Measurements from ENCODE around the gene TMEM129. TPM values are rescaled to one million over a fixed set of nuclear protein-coding genes. Genes with fewer than 3 reads are reported as not detected.
A peak's percentile ranks its signal among the peaks of the same experiment; 100 is the strongest.
"Not testable (repeated sequence)": the region's sequence is repeated elsewhere in the genome, so short reads cannot be mapped to it uniquely, and the experiment has no call there.

TMEM129 gene
- total RNA-seq, 1 donor from 2014 or later, result 29.6 TPM

DNA sequence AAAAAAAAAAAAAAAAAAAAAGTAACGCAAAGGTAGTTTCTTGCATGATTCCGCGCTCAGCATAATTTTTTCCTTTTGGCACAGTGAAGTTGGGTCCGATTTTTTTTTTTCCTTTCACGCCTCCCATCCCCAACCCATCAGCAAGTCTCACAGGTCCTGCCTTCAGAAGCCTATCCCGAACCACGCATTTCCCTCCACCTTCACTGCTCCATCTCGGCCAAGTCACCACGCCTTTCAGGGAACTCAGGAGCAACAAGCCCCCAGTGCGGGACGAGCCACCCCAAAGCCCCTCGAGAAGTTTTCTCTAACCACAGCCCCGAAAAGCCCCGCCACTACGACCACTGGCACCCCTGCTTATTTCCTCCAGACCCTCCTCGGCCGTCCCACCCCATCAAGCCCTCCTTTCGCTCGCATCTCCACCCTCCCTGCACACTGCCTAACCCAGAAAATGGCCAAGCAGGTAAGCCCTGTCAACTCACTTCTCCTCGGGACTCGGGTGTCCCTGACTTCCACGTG lies 10.0 kb downstream of the TMEM129 start:
- peaks cover 66% of the 10 kb centered on the region for H3K4me1 ChIP-seq
- H3K9me3 ChIP-seq (replicated peaks), result no peaks in the 10 kb centered on the region
- peak overlapping the region; percentile 97 for H3K4me3 ChIP-seq
- DNase-seq, result no peak
- intact Hi-C loops (cut with micrococcal nuclease), result no loop called here
- H3K27ac ChIP-seq (replicated peaks), result peak overlapping the region; percentile 99
- H3K27me3 ChIP-seq (ENCODE audit: low read depth), result no peaks in the 10 kb centered on the region
- TF ChIP-seq, protein P1, sequence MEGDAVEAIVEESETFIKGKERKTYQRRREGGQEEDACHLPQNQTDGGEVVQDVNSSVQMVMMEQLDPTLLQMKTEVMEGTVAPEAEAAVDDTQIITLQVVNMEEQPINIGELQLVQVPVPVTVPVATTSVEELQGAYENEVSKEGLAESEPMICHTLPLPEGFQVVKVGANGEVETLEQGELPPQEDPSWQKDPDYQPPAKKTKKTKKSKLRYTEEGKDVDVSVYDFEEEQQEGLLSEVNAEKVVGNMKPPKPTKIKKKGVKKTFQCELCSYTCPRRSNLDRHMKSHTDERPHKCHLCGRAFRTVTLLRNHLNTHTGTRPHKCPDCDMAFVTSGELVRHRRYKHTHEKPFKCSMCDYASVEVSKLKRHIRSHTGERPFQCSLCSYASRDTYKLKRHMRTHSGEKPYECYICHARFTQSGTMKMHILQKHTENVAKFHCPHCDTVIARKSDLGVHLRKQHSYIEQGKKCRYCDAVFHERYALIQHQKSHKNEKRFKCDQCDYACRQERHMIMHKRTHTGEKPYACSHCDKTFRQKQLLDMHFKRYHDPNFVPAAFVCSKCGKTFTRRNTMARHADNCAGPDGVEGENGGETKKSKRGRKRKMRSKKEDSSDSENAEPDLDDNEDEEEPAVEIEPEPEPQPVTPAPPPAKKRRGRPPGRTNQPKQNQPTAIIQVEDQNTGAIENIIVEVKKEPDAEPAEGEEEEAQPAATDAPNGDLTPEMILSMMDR (IDR thresholded peaks at IDR 0.05; ENCODE audit: borderline replicate concordance), result no peak
- no peaks in the 10 kb centered on the region for H3K36me3 ChIP-seq

DNA sequence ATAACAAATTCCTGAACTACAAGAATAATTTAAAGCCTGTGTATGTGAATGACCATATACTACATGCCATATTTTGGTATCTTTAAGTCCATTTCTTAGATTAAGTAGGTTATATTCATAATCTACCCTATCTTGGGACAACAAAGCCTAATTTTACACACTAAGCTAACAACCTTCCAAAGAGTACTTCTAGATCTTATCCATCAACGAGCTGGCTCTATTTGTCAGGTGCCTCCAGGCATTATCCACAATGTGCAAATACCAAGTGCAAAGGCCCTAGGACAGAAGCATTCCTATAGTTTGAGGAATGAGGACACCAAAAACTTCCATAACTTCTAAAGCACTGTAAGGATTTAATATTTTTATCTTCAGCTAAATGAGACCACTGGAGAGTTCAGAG lies 12.5 kb downstream of the TMEM129 start:
- TF ChIP-seq, protein P1 (IDR thresholded peaks at IDR 0.05; ENCODE audit: borderline replicate concordance), result no peak
- no peaks in the 10 kb centered on the region for H3K9me3 ChIP-seq (replicated peaks)
- intact Hi-C loops (cut with micrococcal nuclease), result no loop called here

DNA sequence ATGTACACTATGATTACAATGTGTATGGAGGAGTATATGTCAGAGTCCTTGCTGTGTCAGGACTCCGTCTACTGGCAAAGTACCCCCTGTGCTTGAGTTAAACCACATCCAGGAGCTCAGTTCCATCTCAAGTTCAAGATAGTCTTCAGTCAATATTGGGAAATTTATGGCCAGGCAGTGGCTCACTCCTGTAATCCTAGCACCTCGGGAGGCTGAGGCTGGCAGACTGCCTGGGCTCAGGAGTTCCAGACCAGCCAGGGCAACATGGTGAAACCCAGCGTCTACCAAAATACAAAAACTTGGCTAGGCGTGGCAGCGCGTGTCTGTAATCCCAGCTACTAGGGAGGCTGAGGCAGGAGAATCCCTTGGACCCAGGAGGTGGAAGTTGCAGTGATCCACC lies 14.8 kb downstream of the TMEM129 start:
- Histone ChIP-seq H3K4me1 (peaks cover 22% of the 10 kb centered on the region), H3K27me3 (ENCODE audit: low read depth) (no peaks in the 10 kb centered on the region), H3K9me3 (replicated peaks) (no peaks in the 10 kb centered on the region), H3K27ac (replicated peaks) (no peak overlapping the region), H3K4me3 (no peak overlapping the region), H3K36me3 (peaks cover 23% of the 10 kb centered on the region)
- DNase-seq, result no peak
- intact Hi-C loops (cut with micrococcal nuclease), result no loop called here
- TF ChIP-seq, protein P1 (IDR thresholded peaks at IDR 0.05; ENCODE audit: borderline replicate concordance), result no peak

More for the DNA sequence above, 12.5 kb downstream of the TMEM129 start:
- peaks cover 1% of the 10 kb centered on the region for H3K36me3 ChIP-seq
- no peak overlapping the region for H3K4me3 ChIP-seq
- H3K4me1 ChIP-seq, result peaks cover 41% of the 10 kb centered on the region
- no peak for DNase-seq
- H3K27me3 ChIP-seq (ENCODE audit: low read depth), result no peaks in the 10 kb centered on the region
- no peak overlapping the region for H3K27ac ChIP-seq (replicated peaks)

DNA sequence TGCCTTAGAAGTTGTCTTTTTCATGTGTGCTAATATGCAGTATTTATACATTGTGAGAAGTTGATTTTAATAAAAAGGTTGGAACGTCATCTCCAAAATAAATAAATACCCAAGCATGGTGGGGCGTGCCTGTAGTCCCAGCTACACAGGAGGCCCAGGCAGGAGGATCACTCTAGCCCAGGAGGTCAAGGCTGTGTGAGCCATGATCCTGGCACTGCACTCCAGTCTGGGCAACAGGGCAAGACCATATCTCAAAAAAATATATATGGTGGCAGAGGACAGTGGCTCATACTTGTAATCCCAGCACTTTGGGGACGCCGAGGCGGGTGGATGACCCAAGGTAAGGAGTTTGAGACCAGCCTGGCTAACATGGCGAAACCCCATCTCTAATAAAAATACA lies 15.4 kb downstream of the TMEM129 start:
- peaks cover 26% of the 10 kb centered on the region for H3K36me3 ChIP-seq

DNA sequence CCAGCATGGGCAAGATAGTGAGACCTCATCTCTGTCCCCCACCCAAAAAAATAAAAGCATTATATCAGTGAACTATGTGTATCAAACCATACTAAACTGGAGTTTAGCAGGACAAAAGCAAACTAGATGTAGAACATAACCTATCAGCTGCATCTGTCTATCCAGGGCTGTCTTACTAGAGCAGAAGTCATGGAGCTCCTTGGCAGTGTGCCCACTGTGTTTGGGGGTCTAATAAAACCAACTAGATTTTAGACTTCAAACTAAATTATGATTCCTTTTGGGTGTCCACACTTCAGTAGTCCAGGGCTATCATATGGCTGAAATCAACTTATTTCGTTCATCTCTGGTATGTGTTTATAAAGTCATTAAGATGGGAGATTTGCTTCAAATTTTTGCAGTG lies 17.3 kb downstream of the TMEM129 start:
- no peak for DNase-seq
- Histone ChIP-seq H3K36me3 (peaks cover 44% of the 10 kb centered on the region), H3K27ac (replicated peaks) (no peak overlapping the region), H3K27me3 (ENCODE audit: low read depth) (no peaks in the 10 kb centered on the region), H3K4me1 (no peaks in the 10 kb centered on the region), H3K4me3 (no peak overlapping the region), H3K9me3 (replicated peaks) (no peaks in the 10 kb centered on the region)
- TF ChIP-seq, protein P1 (IDR thresholded peaks at IDR 0.05; ENCODE audit: borderline replicate concordance), result no peak
- intact Hi-C loops (cut with micrococcal nuclease), result no loop called here

More for the DNA sequence above, 15.4 kb downstream of the TMEM129 start:
- Histone ChIP-seq H3K9me3 (replicated peaks) (no peaks in the 10 kb centered on the region), H3K4me3 (no peak overlapping the region), H3K27me3 (ENCODE audit: low read depth) (no peaks in the 10 kb centered on the region), H3K27ac (replicated peaks) (no peak overlapping the region), H3K4me1 (peaks cover 15% of the 10 kb centered on the region)
- intact Hi-C loops (cut with micrococcal nuclease), result no loop called here
- TF ChIP-seq, protein P1 (IDR thresholded peaks at IDR 0.05; ENCODE audit: borderline replicate concordance), result no peak
- DNase-seq, result no peak

DNA sequence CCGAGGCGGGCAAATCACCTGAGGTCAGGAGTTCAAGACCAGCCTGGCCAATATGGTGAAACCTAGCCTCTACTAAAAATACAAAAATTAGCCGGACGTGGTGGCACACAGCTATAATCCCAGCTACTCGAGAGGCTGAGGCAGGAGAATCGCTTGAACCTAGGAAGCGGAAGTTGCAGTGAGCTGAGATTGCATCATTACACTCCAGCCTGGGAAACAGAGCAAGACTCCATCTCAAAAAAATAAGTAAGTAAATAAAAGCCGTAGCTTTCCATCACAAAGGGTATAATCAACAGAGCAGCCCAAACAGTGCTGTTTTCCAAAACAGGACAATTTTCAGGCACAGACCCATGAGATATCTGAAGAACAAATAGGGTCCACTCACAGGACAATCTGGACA lies 19.5 kb downstream of the TMEM129 start:
- H3K4me3 ChIP-seq; H3K27me3 ChIP-seq (ENCODE audit: low read depth); intact Hi-C loops (cut with micrococcal nuclease); DNase-seq; H3K4me1 ChIP-seq; H3K9me3 ChIP-seq (replicated peaks); H3K27ac ChIP-seq (replicated peaks): not testable (repeated sequence)
- peaks cover 66% of the 10 kb centered on the region for H3K36me3 ChIP-seq
